Adrenal gland (tissue), 5 donors: ENCODE data around the gene PTPN18.

ENCODE experiments used
- POLR2A ChIP-seq, 2 donors: fragments of 450-650 bp; IDR thresholded peaks; one replicate each; pipeline ENCODE4 v1.6.1; 2017; ENCODE audit warnings: antibody characterized with exemption in 2 of 2, mild to moderate bottlenecking in 2 of 2, moderate library complexity in 1 of 2
- TF ChIP-seq, protein P1 (sequence below), 6 experiments: fragments of 450-650 bp in 4 of 6; fragments of 200-600 bp in 2 of 6; sonication (generic) in 1 of 6; IDR thresholded peaks; 1 replicate in 5 of 6; 2 replicates in 1 of 6; pipeline versions ENCODE4 v1.5.1 to v1.8.0; 2016 to 2021; ENCODE audit warnings: antibody characterized with exemption in 6 of 6, mild to moderate bottlenecking in 2 of 6, moderate library complexity in 1 of 6
- donor health status: DM: no; HTN: no; CAD: no.

DNA sequence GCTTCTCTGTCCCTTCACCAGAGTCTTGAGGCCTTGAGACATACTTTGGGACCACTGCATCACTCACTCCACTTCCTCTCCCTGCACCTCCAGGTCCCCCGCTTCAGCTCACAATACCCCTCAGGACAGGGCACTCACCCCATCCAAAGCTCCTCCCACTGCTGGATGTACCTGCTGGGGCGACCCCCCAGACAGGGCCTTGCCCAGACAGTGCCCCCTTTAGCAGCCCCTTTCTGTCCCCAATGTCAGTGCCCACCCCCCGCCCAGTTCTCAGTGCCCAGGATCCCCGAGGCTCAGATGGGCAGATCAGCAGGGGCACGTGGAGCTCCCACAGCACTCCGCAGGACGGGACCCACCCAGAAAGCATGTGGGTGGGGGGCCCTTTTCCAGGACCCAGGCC, 37.0 kb upstream of the PTPN18 start:
- TF ChIP-seq, protein P1, sequence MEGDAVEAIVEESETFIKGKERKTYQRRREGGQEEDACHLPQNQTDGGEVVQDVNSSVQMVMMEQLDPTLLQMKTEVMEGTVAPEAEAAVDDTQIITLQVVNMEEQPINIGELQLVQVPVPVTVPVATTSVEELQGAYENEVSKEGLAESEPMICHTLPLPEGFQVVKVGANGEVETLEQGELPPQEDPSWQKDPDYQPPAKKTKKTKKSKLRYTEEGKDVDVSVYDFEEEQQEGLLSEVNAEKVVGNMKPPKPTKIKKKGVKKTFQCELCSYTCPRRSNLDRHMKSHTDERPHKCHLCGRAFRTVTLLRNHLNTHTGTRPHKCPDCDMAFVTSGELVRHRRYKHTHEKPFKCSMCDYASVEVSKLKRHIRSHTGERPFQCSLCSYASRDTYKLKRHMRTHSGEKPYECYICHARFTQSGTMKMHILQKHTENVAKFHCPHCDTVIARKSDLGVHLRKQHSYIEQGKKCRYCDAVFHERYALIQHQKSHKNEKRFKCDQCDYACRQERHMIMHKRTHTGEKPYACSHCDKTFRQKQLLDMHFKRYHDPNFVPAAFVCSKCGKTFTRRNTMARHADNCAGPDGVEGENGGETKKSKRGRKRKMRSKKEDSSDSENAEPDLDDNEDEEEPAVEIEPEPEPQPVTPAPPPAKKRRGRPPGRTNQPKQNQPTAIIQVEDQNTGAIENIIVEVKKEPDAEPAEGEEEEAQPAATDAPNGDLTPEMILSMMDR (IDR thresholded peaks at IDR 0.05): no peak
- TF ChIP-seq POLR2A (IDR thresholded peaks at IDR 0.05): no peak
